ENCODE data around the gene RLN3.

RLN3 gene

DNA sequence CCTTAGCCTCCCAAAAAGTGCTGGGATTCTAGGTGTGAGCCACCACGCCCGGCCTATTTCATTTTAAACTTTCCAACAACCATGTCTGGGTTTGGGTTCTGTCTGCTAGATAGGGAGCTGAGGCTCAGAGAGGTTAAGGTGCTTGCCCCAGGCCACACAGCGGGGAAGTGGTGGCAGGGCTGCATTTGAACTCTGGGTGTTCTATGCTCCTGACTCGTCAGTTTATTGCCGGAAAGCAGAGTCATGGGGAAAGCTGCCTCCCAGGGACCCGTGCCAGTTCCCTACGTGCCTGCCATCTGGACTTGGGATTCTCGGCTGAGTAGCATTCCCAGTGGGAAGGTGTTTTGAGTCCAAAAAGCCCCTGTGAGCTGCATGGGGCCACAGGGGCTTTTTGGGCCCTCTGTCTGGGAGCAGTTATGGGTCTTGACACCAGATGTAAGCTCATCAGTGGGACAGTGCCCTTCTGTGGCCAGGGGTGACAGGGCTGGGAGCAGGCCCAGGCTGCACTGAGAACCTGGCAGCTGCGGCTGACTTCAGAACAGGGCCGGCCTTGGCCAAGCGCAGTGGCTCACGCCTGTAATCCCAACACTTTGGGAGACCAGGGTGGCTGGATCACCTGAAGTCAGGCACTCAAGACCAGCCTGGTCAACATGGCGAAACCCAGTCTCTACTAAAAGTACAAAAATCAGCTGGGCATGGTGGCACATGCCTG is 32.8 kb upstream of the RLN3 start:
- DNase-seq: peak in 3 of 56 donors; percentile 30 to 32 (median 31)

DNA sequence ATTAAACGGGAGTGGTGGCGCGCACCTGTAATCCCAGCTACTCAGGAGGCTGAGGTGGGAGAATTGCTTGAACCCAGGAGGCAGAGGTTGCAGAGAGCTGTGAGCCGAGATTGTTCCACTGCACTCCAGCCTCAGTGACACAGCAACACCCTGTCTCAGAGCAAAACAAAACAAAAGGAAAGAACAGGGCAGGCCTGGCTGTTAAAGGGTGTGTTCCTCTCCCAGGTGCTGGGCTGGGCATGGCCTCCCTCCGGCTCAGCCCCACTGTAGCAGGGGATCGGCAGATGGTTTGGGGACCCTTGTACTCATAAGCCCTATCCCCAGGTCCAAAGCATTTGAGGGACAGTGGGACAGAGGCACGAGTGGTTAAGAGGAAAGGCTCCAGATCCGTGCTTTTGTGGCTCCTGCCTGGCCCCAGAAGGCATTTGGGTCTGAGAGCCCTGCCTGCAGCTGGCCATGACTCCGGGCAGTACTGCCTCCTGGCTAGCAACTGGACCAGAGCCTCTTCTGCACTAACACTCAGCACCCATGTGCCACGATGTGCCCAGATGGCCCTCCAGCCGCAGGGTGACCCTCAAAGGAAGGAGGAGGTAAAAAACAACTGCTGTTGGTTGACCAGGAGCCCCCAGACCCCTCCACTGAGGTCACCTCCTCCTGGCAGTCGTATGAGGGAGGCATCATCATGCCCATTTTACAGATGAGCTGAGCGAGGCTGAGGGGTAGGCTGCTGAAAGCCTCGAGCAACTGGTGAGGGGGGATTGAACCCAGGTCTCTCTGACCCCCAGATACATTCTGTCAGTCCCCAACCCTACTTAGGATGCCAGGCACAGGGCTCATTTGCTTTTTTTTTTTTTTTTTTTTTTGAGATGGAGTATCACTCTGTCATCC is 31.8 kb upstream of the RLN3 start:
- DNase-seq: no peak

DNA sequence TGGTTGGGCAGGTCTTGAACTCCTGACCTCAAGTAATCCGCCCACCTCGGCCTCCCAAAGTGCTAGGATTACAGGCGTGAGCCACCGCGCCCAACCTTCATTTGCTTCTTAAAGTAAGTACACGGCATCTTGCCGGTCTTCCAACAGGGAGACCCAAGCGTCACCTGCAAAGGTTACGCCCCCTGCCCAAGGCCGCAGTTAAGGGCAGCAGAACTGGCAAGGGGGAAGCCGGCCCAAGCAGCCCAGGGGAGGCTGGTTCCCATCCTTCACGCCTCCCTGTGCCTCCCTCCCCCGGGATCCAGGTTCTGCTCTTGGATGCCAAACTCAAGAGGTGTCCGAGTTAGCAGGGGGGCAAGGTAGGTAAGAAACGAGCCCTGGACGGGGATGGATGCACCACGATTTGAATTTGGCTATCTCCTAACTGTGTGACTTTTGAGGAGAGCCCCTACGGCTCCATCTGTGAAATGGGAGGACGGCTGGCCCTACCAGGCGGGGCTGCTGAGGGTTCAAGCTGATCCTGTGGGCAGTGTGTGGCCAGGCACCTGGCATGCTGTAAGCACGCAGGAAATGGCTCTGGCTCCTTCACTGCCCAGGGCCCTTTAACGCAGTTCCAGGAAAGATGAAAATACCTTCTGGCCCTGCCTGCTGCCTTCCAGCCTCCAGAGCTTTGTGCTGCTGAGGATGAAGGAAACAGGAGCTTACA is 30.9 kb upstream of the RLN3 start:
- DNase-seq: no peak

DNA sequence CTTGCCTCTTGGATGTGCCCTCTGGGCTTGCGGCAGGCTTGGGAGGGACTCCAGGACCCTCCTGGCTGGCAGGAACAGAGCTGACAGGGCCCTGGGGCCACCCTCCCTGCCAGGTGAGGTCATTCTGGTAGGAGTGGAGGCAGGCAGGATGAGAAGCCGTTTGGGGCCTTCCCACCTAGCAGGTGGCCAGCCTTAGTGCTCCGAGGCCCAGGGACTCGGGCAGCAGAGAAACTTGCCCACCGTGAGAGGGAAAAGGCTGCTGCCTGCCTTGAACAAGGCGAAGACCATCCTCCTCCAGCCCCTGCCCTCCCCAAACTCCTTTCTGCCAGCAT is 30.4 kb upstream of the RLN3 start:
- DNase-seq: no peak

DNA sequence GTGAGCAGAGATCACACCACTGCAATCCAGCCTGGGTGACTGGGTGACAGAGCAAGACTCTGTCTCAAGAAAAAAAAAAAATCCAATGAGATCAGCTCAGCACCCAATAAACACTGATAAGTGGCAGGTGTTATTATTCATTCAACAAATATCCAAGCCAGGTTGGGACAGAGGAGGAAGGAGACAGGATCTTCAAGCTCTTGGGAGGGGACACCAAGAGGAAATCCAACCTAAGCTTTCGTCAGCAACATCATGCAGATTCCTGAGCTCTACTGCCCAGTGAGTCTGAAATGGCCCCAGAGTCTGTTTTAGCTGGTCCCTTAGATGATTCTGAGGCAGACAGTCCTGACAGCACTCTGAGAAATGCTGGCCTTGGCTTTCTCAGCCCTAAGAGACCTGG is 29.5 kb upstream of the RLN3 start:
- DNase-seq: no peak

DNA sequence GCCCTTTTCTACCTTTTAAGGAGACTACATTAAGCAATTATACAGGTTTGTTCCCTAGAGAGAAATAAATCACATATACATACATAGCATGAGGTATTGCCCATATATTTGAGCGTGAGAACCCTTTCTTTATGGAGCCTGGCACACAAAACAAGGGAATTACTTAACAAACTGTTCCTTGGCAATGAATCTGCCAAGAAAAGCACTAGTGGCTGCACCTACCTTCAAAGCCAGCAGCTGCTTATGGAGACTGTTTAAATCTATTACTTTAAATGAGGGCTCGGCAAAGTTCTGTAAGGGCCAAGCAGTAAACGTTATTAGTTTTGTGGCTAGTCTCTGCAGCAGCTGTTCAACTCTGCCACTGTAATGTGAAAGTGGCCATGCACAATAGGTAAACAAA is 28.9 kb upstream of the RLN3 start:
- DNase-seq: no peak

DNA sequence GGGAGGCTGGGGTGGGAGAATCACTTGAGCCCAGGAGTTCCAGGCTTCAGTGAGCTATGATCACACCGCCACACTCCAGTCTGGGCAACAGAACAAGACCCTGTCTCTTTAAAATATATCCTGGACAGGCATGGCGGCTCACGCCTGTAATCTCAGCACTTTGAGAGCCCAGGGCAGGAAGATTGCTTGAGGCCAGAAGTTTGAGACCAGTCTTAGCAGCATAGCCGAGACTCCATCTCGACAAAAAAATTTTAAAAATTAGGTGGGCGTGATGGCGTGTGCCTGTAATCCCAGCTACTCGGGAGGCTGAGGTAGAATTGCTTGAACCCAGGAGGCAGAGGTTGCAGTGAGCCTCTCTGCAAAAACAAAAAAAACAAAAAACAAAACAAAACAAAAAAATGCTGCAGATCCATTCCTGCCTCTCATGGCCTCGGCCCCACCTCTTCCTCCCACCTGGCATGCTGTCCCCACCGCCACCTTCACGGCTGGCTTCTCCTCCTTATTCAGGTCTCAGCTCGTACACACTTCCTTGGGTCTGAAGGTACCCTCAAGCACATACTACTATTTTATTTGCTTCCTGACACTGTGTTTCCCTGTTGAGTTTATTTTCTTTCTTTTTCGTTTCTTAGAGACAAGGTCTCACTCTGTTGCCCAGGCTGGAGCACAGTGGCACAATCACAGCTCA is 27.1 kb upstream of the RLN3 start:
- no peak for DNase-seq

DNA sequence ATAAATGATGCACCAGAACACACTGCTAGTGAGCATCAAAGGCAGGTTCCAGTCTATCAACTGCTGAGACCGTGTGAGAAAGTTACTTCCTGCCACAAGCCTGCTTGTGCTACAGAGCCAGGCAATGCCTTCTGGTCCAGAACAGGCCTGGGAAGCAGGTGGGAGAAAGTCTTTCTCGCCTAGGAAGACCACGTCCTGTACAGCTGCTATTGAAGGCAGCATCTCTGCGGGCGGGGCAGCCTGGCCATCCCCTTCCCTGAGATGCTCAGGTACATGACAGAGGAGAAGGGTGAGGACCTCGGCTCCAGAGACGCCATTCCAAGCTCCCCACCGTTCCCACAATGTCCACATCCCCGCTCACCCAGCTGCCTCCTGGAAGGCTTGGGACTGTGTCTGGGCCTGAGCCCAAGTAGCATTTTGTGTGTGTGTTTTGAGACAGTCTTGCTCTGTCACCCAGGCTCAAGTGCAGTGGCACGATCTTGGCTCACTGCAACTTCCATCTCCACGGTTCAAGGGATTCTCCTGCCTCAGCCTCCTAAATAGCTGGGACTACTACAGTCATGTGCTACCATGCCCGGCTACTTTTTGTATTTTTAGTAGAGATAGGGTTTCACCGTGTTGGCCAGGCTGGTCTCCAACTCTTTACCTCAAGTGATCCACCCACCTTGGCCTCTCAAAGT is 25.2 kb upstream of the RLN3 start:
- DNase-seq: no peak

DNA sequence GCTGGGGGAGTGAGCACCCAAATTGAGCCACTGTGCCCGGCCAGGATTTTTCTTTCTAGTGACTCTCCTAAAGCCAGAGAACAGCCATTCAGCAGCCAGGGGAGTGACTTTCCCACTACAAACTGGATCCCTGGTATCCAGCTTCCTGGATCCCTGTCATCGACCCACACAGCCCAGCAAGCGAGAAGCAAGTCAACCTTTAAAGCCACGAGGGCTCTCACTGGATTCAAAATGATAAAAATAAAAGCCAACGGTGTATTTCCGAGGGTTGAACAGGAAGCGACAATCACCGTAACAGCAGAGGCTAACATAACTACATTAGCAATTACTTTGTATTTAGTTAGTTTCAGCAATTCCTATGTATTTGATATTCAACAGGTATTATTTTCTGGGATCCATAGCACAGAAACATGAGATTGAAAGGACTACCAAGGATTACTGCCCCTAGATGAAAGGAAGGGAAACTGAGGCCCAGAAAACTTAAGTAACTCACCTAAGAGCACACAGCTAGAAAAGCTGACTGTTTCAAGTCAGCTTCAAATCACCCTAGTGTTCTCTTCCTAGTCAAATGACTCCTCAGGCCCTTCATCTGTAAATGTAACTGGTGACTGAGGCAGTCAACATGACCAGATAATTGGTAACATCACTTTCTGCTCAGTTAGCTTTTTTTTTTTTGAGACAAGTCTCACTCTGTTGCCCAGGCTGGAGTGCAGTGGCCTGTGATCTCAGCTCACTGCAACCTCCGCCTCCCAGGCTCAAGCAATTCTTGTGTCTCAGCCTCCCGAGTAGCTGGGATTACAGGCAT is 24.5 kb upstream of the RLN3 start:
- no peak for DNase-seq

DNA sequence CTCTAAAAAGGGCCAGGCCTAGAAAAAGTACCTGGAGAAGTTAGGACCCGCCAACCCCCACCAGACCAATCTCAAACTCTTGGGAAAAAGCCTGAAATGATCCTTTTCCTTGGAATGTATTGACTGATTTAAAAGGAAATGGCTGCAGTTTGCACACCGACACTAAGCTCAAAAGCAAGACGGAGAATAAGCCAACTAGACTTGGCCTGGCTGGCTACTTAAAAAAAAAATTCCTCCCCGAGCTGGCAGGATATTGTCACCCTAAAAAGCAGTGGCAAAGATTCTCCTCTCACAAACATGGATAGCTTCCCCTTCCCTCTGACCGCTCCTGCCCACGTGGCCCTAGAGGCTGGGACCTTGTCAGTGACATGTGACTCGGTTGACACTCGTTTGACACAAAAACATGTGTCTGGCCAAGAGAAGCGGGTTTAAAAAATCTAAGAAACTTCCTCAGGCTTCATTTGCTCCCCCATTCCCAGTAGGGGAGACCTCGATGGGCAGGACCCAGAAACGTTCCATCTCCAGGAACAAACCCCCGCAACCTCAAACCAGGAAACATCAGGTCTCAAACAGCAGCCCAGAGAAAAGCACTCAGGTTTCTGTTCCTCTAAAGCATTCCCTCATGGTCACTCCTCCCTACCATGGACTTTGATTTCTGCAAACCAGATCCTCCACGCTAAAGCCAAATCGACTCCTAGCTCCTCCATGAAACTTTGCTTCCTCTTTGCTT is 23.2 kb upstream of the RLN3 start:
- DNase-seq: peak in 43 of 56 donors; percentile 3 to 70 (median 36)

DNA sequence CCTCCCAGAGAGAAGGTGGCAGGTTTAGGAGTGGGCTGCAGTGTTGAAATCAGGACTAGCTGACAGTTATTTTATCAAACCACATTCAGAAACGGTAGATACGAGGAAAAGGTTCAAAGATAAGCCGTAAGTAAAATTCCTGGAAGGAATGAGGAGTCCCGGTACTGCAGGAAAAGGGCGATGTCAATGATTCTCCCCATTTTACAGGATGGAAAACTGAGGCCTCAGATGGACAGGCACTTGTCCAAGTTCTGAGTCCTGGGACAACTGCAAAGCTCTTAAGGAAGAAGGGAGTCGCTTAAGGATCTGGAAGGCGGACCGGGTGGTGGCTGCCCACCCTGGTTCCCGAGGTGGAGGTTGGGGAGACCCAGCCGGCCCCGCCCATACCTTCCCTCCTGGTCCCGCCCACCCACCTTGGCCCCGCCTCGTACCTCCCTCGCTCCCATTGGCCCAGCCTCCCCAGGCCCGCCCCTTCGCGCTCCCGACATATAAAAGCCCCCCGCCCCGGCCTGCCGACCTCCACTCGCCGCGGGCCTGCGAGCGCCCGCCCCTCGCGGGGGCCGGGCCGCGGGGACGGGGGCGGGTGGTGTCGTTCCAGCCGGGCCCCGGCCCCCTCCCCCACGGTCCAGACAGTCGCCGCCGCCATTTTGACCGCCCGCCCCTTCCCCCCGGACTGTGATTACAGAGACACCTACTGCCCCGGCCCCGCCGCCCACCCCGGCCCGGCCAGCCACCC is 22.4 kb upstream of the RLN3 start:
- peak in 54 of 56 donors; percentile 29 to 88 (median 70) for DNase-seq

DNA sequence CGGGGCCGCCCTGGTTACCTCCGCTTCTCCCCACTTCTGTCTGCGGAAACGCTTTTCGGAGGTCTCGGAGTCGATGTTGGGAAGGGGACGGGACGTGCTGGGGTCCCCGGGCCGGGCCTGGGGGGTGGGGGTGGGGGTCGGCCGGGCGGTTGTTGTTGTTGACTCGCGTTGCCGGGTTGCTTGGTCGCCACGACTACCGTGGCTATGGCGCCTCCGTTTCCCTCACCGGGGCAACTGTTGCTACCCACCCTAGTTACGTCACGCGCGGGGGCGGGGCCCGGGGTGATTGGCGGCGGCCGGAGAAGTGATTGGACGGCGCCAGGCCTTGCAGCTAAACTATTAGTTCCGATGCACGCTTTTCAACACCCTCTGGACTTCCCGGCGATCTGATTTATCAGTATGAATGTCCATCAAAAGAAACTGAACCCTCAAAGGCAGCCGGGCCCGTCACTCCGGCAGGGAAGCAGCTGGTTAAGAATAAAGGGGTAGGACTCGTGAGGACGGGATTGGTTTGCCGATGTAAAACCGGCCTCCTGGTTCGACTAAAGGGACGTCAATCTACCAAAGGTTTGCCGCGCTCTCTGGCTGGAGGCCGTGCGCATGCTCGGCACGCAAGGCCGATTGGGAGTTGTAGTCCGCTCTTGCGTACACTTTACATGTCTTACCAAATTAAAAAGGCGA is 21.7 kb upstream of the RLN3 start, which contains the start of gene RFX1:
RFX1 (minus strand) TSS at position 236 of the 681 bp plus-strand sequence. CDS start 12,477 bp downstream, outside the sequence.
- DNase-seq: peak; percentile 94 to 100 (median 99)

DNA sequence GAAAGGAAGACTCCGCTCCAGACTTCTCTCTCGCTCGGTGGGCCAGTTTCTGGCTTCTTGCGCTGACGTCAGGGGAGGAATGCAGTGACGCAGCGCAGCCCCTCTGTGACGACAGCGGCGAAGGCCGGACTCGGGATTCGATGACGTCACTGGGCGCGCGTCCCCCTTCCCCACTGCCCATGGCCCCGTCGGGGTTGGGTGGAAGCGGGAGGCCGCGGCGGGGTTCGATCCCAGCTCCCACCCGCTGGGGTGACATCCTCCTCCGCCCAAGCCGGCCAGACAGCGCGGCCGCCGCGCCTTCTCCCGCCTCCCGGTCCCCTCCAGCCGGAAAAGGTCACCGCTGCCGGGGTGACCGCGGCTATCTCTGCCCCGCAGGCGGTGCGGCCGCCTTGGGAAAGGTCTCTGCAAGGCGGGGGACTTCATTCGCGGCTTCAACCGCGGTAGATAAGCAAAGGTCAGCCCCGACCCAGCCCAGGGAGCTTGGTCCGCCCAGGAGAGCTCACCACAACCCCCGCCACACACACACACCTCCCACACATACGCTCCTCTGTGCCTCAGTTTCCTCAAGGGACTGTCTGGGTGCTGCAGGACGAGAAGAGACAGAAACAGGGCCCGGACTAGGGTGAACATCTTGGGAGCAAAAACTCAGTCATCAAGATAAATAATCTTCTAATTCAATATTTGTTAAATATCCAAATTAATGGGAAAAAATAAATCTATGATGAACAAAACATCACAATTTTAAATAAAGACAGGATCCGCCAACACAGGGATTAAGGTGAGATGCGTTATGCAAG is 21.0 kb upstream of the RLN3 start:
- DNase-seq: peak in 15 of 56 donors; percentile 59 to 96 (median 89)

DNA sequence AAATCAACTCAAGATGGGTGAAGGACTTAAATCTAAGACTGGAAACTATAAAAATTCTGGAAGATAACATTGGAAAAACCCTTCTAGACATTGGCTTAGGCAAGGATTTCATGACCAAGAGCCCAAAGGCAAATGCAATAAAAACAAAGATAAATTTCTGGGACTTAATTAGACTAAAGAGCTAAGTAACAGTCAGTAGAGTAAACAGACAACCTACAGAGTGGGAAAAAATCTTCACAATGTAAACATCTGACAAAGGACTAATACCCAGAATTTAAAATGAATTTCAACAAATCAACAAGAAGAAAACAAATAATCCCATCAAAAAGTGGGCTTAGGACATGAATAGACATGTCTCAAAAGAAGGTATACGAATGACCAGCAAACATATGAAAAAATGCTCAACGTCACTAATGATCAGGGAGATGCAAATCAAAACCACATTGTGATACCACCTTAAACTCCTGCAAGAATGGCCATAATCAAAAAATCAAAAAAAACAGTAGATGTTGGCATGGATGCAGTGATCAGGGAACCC is 15.5 kb upstream of the RLN3 start:
- DNase-seq: no peak

DNA sequence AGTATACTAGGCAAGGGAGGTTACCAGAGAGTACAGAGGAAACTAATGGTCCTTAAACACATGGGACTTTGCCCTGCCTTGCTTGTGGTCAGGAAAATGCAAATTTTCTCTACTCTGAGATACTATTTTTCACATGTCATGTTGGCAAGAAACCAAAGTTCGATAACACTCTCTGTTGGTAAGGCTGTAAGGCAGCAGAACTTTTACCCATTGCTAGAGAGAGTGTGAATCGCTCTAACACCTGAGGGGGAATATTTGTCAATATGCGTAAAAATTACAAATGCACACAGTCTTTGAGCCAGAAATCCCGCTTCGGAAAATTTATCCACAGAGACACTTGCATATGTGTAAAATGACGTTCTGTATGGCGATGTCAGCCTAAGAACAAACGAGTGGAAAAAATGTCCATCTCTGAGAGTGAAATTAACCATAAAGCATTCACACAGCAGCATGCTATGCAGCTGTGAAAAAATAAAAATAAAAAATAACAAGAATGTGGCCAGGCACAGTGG is 12.4 kb upstream of the RLN3 start:
- no peak for DNase-seq

DNA sequence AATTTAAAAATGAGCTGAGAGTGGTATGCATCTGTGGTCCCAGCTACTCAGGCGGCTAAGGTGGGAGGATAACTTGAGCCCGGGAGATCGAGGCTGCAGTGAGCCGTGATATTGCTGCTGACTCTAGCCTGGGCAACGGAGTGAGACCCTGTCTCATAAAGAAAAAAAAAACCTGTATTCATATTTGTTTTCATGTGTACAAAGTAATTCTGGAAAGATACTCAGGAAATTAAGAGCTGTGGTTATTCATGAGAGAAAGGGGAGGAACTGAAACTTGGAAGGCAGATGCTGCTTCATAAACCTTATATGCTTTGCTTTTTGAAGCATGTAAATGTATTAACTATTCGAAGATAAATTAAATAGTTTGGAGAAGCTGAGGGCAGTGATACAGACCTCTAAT is 8.8 kb upstream of the RLN3 start:
- DNase-seq: no peak

All from nucleus accumbens (tissue), 56 donors.